ENCODE data around the gene CLC. TPM values are rescaled to one million over a fixed set of nuclear protein-coding genes. Genes with fewer than 3 reads are reported as not detected.

The CLC gene
- total RNA-seq, 1 donor from 2014 or later: not detected

- no peak overlapping the region for H2AFZ ChIP-seq (replicated peaks)
- no peaks in the 10 kb centered on the region for H3K27me3 ChIP-seq
- H3K4me2 ChIP-seq: no peak overlapping the region
- Mint-ChIP-seq H3K36me3 (no peaks in the 10 kb centered on the region), H3K4me1 (no peaks in the 10 kb centered on the region), H3K4me3 (no peak overlapping the region), H3K27ac (no peak overlapping the region), H3K9me3 (no peaks in the 10 kb centered on the region), H3K27me3 (ENCODE audit: insufficient read depth, low read depth) (peaks cover 2% of the 10 kb centered on the region)
- no peaks in the 10 kb centered on the region for H3K4me1 ChIP-seq
- no peaks in the 10 kb centered on the region for H3K9me3 ChIP-seq (ENCODE audit: low read depth)
- DNase-seq (ENCODE audit: low spot score): no peak
- TF ChIP-seq EZH2 (IDR thresholded peaks at IDR 0.05): no peak
- TF ChIP-seq, protein P1, sequence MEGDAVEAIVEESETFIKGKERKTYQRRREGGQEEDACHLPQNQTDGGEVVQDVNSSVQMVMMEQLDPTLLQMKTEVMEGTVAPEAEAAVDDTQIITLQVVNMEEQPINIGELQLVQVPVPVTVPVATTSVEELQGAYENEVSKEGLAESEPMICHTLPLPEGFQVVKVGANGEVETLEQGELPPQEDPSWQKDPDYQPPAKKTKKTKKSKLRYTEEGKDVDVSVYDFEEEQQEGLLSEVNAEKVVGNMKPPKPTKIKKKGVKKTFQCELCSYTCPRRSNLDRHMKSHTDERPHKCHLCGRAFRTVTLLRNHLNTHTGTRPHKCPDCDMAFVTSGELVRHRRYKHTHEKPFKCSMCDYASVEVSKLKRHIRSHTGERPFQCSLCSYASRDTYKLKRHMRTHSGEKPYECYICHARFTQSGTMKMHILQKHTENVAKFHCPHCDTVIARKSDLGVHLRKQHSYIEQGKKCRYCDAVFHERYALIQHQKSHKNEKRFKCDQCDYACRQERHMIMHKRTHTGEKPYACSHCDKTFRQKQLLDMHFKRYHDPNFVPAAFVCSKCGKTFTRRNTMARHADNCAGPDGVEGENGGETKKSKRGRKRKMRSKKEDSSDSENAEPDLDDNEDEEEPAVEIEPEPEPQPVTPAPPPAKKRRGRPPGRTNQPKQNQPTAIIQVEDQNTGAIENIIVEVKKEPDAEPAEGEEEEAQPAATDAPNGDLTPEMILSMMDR (IDR thresholded peaks at IDR 0.05): no peak
- TF ChIP-seq EZH2phosphoT487 (IDR thresholded peaks at IDR 0.05): no peak
- no peak overlapping the region for H3K27ac ChIP-seq
- no peak overlapping the region for H3K9ac ChIP-seq
- no peak overlapping the region for H3K4me3 ChIP-seq
- H3K36me3 ChIP-seq: no peaks in the 10 kb centered on the region
- H3K79me2 ChIP-seq (ENCODE audit: low read depth): no peaks in the 10 kb centered on the region
- H3F3A ChIP-seq (ENCODE audit: low read depth): no peaks in the 10 kb centered on the region
- no peaks in the 10 kb centered on the region for H4K20me1 ChIP-seq (ENCODE audit: low read depth)
Measured at GRCh38 chr19:39681416-39681815, 56.4 kb downstream of the CLC start.

Small RNA genes within 50 kb of the gene (small RNA-seq; reads per million reads assigned to genes)
- gene RPS29P27: not detected

Other genes starting within 250 kb of the CLC start
- gene DLL3, start 239.1 kb downstream of the CLC start, total RNA-seq (ENCODE audit: low replicate concordance): 0.37 and 2.8 TPM in 2 replicates
- gene SELENOV, start 222.9 kb downstream of the CLC start, total RNA-seq (ENCODE audit: low replicate concordance): 0.73 and 6.2 TPM in 2 replicates
- gene EID2B, start 205.2 kb downstream of the CLC start, total RNA-seq (ENCODE audit: low replicate concordance): 10.1 and 11.1 TPM in 2 replicates
- 20.0 and 23.5 TPM in 2 replicates for gene EID2, start 197.9 kb downstream of the CLC start, total RNA-seq (ENCODE audit: low replicate concordance)
- not detected in 2 replicates for gene LGALS13, start 135.5 kb downstream of the CLC start, total RNA-seq (ENCODE audit: low replicate concordance)
- gene LGALS16, start 82.1 kb downstream of the CLC start, total RNA-seq (ENCODE audit: low replicate concordance): not detected in 2 replicates
- gene LGALS14, start 33.5 kb downstream of the CLC start, total RNA-seq (ENCODE audit: low replicate concordance): not detected in 2 replicates
- not detected in 2 replicates for gene LEUTX, start 40.8 kb upstream of the CLC start, total RNA-seq (ENCODE audit: low replicate concordance)
- 7.8 and 26.8 TPM in 2 replicates for gene DYRK1B, start 96.1 kb upstream of the CLC start, total RNA-seq (ENCODE audit: low replicate concordance)
- 386 and 428 TPM in 2 replicates for gene FBL, start 108.3 kb upstream of the CLC start, total RNA-seq (ENCODE audit: low replicate concordance)
- 0.06 and 0.22 TPM in 2 replicates for gene FCGBP, start 196.6 kb upstream of the CLC start, total RNA-seq (ENCODE audit: low replicate concordance)
- 68.7 and 85.1 TPM in 2 replicates for gene PSMC4, start 233.1 kb upstream of the CLC start, total RNA-seq (ENCODE audit: low replicate concordance)